ENCODE results near the gene AP3D1. TPM values are rescaled to one million over a fixed set of nuclear protein-coding genes. Genes with fewer than 3 reads are reported as not detected.

AP3D1 gene
- total RNA-seq, 3 donors from 2014 or later, result 53.6 to 68.5 (median 54.0) TPM

- no peak for DNase-seq (ENCODE audit: low spot score in 2 of 2)
- Histone ChIP-seq H3K27me3 (no peaks in the 10 kb centered on the region), H3K36me3 (no peaks in the 10 kb centered on the region), H3K27ac (no peak overlapping the region), H3K9me3 (no peaks in the 10 kb centered on the region), H3K4me1 (no peaks in the 10 kb centered on the region), H3K4me3 (no peak overlapping the region)
- no peak for TF ChIP-seq CTCF (IDR thresholded peaks at IDR 0.05)
- no peak for TF ChIP-seq POLR2AphosphoS5 (IDR thresholded peaks at IDR 0.05)
- intact Hi-C loops (cut with DNase I; ENCODE audit: low total_unique reads), result no loop called here
These were observed 45.9 kb upstream of the AP3D1 start for GRCh38 chr19:2197270-2197669.

- Histone ChIP-seq H3K27ac (no peak overlapping the region), H3K4me3 (no peak overlapping the region), H3K4me1 (no peaks in the 10 kb centered on the region), H3K27me3 (no peaks in the 10 kb centered on the region), H3K9me3 (no peaks in the 10 kb centered on the region), H3K36me3 (no peaks in the 10 kb centered on the region)
- DNase-seq (ENCODE audit: low spot score in 2 of 2), result no peak
- intact Hi-C loops (cut with DNase I; ENCODE audit: low total_unique reads), result no loop called here
- TF ChIP-seq POLR2A (IDR thresholded peaks at IDR 0.05) (no peak), CTCF (IDR thresholded peaks at IDR 0.05) (no peak), POLR2AphosphoS5 (IDR thresholded peaks at IDR 0.05) (no peak)
These were observed 44.5 kb upstream of the AP3D1 start for GRCh38 chr19:2195914-2196313.

- H3K4me3 ChIP-seq, result no peak overlapping the region
- no peaks in the 10 kb centered on the region for H3K4me1 ChIP-seq
- intact Hi-C loops (cut with DNase I; ENCODE audit: low total_unique reads), result no loop called here
- TF ChIP-seq POLR2AphosphoS5 (IDR thresholded peaks at IDR 0.05) (no peak), CTCF (IDR thresholded peaks at IDR 0.05) (no peak), POLR2A (IDR thresholded peaks at IDR 0.05) (no peak)
- no peaks in the 10 kb centered on the region for H3K27me3 ChIP-seq
- no peak overlapping the region for H3K27ac ChIP-seq
- no peak for DNase-seq (ENCODE audit: low spot score in 2 of 2)
- no peaks in the 10 kb centered on the region for H3K36me3 ChIP-seq
- no peaks in the 10 kb centered on the region for H3K9me3 ChIP-seq
These were observed 44.0 kb upstream of the AP3D1 start for GRCh38 chr19:2195361-2195760.

GRCh38 chr19:2194513-2195078, 43.2 kb upstream of the AP3D1 start:
- no peak overlapping the region for H3K27ac ChIP-seq
- TF ChIP-seq CTCF (IDR thresholded peaks at IDR 0.05) (no peak), POLR2AphosphoS5 (IDR thresholded peaks at IDR 0.05) (no peak), POLR2A (IDR thresholded peaks at IDR 0.05) (no peak)
- intact Hi-C loops (cut with DNase I; ENCODE audit: low total_unique reads), result no loop called here

GRCh38 chr19:2193807-2194206, 42.4 kb upstream of the AP3D1 start:
- no peaks in the 10 kb centered on the region for H3K36me3 ChIP-seq

More at GRCh38 chr19:2194513-2195078, 43.2 kb upstream of the AP3D1 start:
- H3K4me3 ChIP-seq, result no peak overlapping the region
- no peaks in the 10 kb centered on the region for H3K36me3 ChIP-seq
- no peak for DNase-seq (ENCODE audit: low spot score in 2 of 2)
- H3K9me3 ChIP-seq, result no peaks in the 10 kb centered on the region
- no peaks in the 10 kb centered on the region for H3K27me3 ChIP-seq
- H3K4me1 ChIP-seq, result no peaks in the 10 kb centered on the region

More at GRCh38 chr19:2193807-2194206, 42.4 kb upstream of the AP3D1 start:
- no peaks in the 10 kb centered on the region for H3K27me3 ChIP-seq
- TF ChIP-seq POLR2AphosphoS5 (IDR thresholded peaks at IDR 0.05), result no peak
- TF ChIP-seq CTCF (IDR thresholded peaks at IDR 0.05), result no peak
- TF ChIP-seq POLR2A (IDR thresholded peaks at IDR 0.05), result no peak
- no peak for DNase-seq (ENCODE audit: low spot score in 2 of 2)
- no peak overlapping the region for H3K27ac ChIP-seq
- no peak overlapping the region for H3K4me3 ChIP-seq
- intact Hi-C loops (cut with DNase I; ENCODE audit: low total_unique reads), result no loop called here
- H3K4me1 ChIP-seq, result no peaks in the 10 kb centered on the region
- no peaks in the 10 kb centered on the region for H3K9me3 ChIP-seq
